ENCODE results near the gene PHYH. TPM values are rescaled to one million over a fixed set of nuclear protein-coding genes. Genes with fewer than 3 reads are reported as not detected.

Gene PHYH
- total RNA-seq, 2 experiments from 2014 or later: 6.9 to 15.1 TPM

- Histone ChIP-seq H3K4me2 (ENCODE audit: low read length) (peak overlapping the region; percentile 72; the same call in 1 of the 2 replicates), H3K4me3 (ENCODE audit: low read depth, low read length, poor library complexity, severe bottlenecking) (peak overlapping the region; percentile 69), H2AFZ (ENCODE audit: low read length) (peak overlapping the region; percentile 87; the same call in 1 of the 2 replicates), H4K20me1 (ENCODE audit: insufficient read depth, low read length) (no peaks in the 10 kb centered on the region), H3K36me3 (ENCODE audit: insufficient read depth, low read length) (no peaks in the 10 kb centered on the region), H3K79me2 (ENCODE audit: insufficient read depth, low read depth, low read length) (no peaks in the 10 kb centered on the region), H3K9me2 (ENCODE audit: insufficient read depth, low read length) (no peaks in the 10 kb centered on the region), H3K9me3 (ENCODE audit: low read length) (no peaks in the 10 kb centered on the region), H3K27ac (ENCODE audit: low read depth, low read length, poor library complexity, severe bottlenecking) (no peak overlapping the region), H3K4me1 (ENCODE audit: insufficient read depth, low read length, poor library complexity, severe bottlenecking) (peaks cover 18% of the 10 kb centered on the region)
- CTCF ChIA-PET (ENCODE audit: unreplicated experiment): interaction anchor here (0.6 to 1.5 kb wide), 4 partner anchors 30 to 142 kb away, joined by 3 to 5 read pairs (median 4); no protein-coding TSS in a partner anchor
- BruUV-seq (replicated peaks): no TSS peak
- intact Hi-C loops (cut with micrococcal nuclease; ENCODE audit: unreplicated experiment): loop anchor here (1.0 to 2.0 kb wide), 6 partner anchors 32 to 204 kb away; partner anchors contain the start of genes MCM10 and SEPHS1
- TF ChIP-seq, protein P1, sequence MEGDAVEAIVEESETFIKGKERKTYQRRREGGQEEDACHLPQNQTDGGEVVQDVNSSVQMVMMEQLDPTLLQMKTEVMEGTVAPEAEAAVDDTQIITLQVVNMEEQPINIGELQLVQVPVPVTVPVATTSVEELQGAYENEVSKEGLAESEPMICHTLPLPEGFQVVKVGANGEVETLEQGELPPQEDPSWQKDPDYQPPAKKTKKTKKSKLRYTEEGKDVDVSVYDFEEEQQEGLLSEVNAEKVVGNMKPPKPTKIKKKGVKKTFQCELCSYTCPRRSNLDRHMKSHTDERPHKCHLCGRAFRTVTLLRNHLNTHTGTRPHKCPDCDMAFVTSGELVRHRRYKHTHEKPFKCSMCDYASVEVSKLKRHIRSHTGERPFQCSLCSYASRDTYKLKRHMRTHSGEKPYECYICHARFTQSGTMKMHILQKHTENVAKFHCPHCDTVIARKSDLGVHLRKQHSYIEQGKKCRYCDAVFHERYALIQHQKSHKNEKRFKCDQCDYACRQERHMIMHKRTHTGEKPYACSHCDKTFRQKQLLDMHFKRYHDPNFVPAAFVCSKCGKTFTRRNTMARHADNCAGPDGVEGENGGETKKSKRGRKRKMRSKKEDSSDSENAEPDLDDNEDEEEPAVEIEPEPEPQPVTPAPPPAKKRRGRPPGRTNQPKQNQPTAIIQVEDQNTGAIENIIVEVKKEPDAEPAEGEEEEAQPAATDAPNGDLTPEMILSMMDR (conservative IDR thresholded peaks at IDR 0.05; ENCODE audit: low read length): no peak
- POLR2A ChIA-PET: interaction anchor here (0.6 to 1.5 kb wide), 6 partner anchors 9 to 143 kb away, joined by 3 to 6 read pairs (median 4); no protein-coding TSS in a partner anchor
- no peak for DNase-seq (ENCODE audit: low spot score)
Measured at GRCh38 chr10:13302821-13303555, 3.1 kb upstream of the PHYH start.

- CTCF ChIA-PET (ENCODE audit: unreplicated experiment): interaction anchor here (0.6 kb wide), 1 partner anchor 41 kb away, joined by 3 read pairs; no protein-coding TSS in a partner anchor
- H3K79me2 ChIP-seq (ENCODE audit: insufficient read depth, low read depth, low read length): no peaks in the 10 kb centered on the region
- H2AFZ ChIP-seq (ENCODE audit: low read length): peak overlapping the region; percentile 79; the same call in 1 of the 2 replicates
- peaks cover 18% of the 10 kb centered on the region for H3K4me1 ChIP-seq (ENCODE audit: insufficient read depth, low read length, poor library complexity, severe bottlenecking)
- H3K9me3 ChIP-seq (ENCODE audit: low read length): no peaks in the 10 kb centered on the region
- H4K20me1 ChIP-seq (ENCODE audit: insufficient read depth, low read length): no peaks in the 10 kb centered on the region
- H3K36me3 ChIP-seq (ENCODE audit: insufficient read depth, low read length): no peaks in the 10 kb centered on the region
- no peak for TF ChIP-seq EZH2phosphoT487 (IDR thresholded peaks at IDR 0.05; ENCODE audit: borderline replicate concordance, low read depth, low read length)
- TF ChIP-seq, protein P1 (conservative IDR thresholded peaks at IDR 0.05; ENCODE audit: low read length): no peak
- intact Hi-C loops (cut with micrococcal nuclease; ENCODE audit: unreplicated experiment): no loop called here
- no peak for DNase-seq (ENCODE audit: low spot score)
- POLR2A ChIA-PET: interaction anchor here (0.6 to 2.3 kb wide), 3 partner anchors 10 to 27 kb away, joined by 3 to 6 read pairs (median 4); no protein-coding TSS in a partner anchor
- H3K4me3 ChIP-seq (ENCODE audit: low read depth, low read length, poor library complexity, severe bottlenecking): peak overlapping the region; percentile 71
- no peaks in the 10 kb centered on the region for H3K9me2 ChIP-seq (ENCODE audit: insufficient read depth, low read length)
- no TSS peak for BruUV-seq (replicated peaks)
- H3K27ac ChIP-seq (ENCODE audit: low read depth, low read length, poor library complexity, severe bottlenecking): no peak overlapping the region
- H3K4me2 ChIP-seq (ENCODE audit: low read length): peak overlapping the region; percentile 79
Measured at GRCh38 chr10:13298748-13299436, 972 bp downstream of the PHYH start.

Measured in OCI-LY7 (cell line).